ENCODE data around the gene COX4I1. TPM values are rescaled to one million over a fixed set of nuclear protein-coding genes. Genes with fewer than 3 reads are reported as not detected.

COX4I1 gene
- total and polyA plus RNA-seq, 10 of the 15 experiments (the other 5 are each of a cell fraction or from before 2014, with no cell fraction given) = 480 to 1,889 (median 872) TPM

DNA sequence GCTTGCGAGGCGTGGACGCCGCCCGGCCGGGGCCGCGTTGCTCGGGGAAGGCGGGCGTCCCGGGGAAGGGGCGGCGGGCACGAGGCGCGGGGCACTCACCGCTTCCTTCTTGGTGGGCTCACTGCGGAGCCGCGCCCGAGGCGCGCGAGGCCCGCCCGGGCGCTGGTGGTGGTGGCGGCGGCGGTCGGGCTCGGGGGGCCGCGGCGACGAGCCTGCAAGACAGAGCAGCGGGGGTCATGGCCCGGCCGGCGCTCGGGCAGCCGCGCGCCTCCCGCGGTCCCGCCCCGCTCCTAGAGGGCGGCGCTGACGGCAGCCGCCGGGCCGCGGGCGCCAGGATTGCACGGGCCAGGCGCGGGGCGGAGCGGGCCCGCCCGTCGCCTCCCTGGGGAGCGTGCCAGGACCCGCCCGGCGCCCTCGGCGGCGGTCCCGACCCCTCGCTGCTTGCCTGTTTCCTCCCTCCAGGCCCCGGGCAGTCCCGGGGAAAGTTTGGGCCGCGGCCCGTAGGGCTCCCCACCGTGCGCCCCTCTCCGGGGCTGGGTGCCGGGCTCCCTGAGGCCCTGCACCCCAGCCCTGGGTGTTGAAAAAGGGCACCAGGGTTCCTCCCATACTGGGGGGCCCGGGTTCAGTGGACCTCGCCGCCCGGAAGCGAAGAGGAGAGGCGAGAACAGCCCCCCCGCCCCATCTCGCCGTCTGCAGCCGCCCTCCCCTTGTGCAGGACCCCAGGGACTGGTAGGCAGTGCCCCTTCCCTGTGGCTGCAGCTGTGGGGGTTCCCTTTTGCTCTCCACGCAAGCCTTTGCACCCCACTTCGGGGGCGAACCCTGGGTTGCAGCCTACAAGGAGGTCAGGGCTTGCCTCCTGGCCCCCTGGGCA is 48.4 kb upstream of the COX4I1 start, which contains the start of gene C16orf74:
C16orf74 (minus strand) TSS at position 270 of the 871 bp plus-strand sequence. CDS start 15,879 bp downstream, outside the sequence.
- peak within 1 kb of the TSS; percentile 1; the same call in 1 of the 2 replicates for H3K9ac ChIP-seq (ENCODE audit: control insufficient read depth, insufficient read depth, low read length)
- intact Hi-C loops (cut with micrococcal nuclease; ENCODE audit: unreplicated experiment) (no loop called here), in situ Hi-C loops (cut with MboI) (no loop called here)
- ChIA-PET RAD21 (ENCODE audit: unreplicated experiment) (no interaction called here), SMC1A (ENCODE audit: uncharacterized antibody, unreplicated experiment) (no interaction called here), CTCF (no interaction called here), POLR2A (no interaction called here)
- peaks cover 3% of the 10 kb centered on the region; the same call in 1 of the 2 replicates for H4K20me1 ChIP-seq (ENCODE audit: control insufficient read depth, insufficient read depth)
- no peak for TF ChIP-seq HCFC1 (IDR thresholded peaks at IDR 0.05; ENCODE audit: low read length)
- no peak for TF ChIP-seq SREBF1 (IDR thresholded peaks at IDR 0.05; ENCODE audit: low read length)
- peak; percentile 61 for TF ChIP-seq NR2F1 (conservative IDR thresholded peaks at IDR 0.05)
- no peak for TF ChIP-seq ZNF622 (IDR thresholded peaks at IDR 0.05)
- TF ChIP-seq NFXL1 (IDR thresholded peaks at IDR 0.05; ENCODE audit: borderline replicate concordance) = no peak
- no peak for TF ChIP-seq CREB1 (IDR thresholded peaks at IDR 0.05; ENCODE audit: low read depth)
- TF ChIP-seq CBX5 (IDR thresholded peaks at IDR 0.05; ENCODE audit: low read depth) = no peak
- TF ChIP-seq NFIC (IDR thresholded peaks at IDR 0.05; ENCODE audit: low read depth, low read length) = no peak
- TF ChIP-seq DPF2 (IDR thresholded peaks at IDR 0.05) = 0 out of 2 replicates have a peak, but pooled peaks have one; percentile 15
- peak in 1 of 2 experiments; percentile 75; a peak in 1 of 4 replicates for TF ChIP-seq BHLHE40 (IDR thresholded peaks at IDR 0.05; ENCODE audit: borderline replicate concordance in 1 of 2, low read depth in 2 of 2, low read length in 1 of 2)
- TF ChIP-seq, protein P1, sequence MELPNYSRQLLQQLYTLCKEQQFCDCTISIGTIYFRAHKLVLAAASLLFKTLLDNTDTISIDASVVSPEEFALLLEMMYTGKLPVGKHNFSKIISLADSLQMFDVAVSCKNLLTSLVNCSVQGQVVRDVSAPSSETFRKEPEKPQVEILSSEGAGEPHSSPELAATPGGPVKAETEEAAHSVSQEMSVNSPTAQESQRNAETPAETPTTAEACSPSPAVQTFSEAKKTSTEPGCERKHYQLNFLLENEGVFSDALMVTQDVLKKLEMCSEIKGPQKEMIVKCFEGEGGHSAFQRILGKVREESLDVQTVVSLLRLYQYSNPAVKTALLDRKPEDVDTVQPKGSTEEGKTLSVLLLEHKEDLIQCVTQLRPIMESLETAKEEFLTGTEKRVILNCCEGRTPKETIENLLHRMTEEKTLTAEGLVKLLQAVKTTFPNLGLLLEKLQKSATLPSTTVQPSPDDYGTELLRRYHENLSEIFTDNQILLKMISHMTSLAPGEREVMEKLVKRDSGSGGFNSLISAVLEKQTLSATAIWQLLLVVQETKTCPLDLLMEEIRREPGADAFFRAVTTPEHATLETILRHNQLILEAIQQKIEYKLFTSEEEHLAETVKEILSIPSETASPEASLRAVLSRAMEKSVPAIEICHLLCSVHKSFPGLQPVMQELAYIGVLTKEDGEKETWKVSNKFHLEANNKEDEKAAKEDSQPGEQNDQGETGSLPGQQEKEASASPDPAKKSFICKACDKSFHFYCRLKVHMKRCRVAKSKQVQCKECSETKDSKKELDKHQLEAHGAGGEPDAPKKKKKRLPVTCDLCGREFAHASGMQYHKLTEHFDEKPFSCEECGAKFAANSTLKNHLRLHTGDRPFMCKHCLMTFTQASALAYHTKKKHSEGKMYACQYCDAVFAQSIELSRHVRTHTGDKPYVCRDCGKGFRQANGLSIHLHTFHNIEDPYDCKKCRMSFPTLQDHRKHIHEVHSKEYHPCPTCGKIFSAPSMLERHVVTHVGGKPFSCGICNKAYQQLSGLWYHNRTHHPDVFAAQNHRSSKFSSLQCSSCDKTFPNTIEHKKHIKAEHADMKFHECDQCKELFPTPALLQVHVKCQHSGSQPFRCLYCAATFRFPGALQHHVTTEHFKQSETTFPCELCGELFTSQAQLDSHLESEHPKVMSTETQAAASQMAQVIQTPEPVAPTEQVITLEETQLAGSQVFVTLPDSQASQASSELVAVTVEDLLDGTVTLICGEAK (IDR thresholded peaks at IDR 0.05; ENCODE audit: borderline replicate concordance) = no peak
- no peak for TF ChIP-seq SMAD1 (IDR thresholded peaks at IDR 0.05; ENCODE audit: low read depth, partially characterized antibody)
- peak; percentile 20 for TF ChIP-seq MEF2B (IDR thresholded peaks at IDR 0.05; ENCODE audit: partially characterized antibody, poor library complexity, severe bottlenecking)
- peak; percentile 71 for ATAC-seq
- no peaks in the 10 kb centered on the region for H3K36me3 ChIP-seq (ENCODE audit: control insufficient read depth in 2 of 2, insufficient read depth in 2 of 2, low read length in 1 of 2)
- 4% methylated on average over 51 of the region's 96 CpGs for WGBS (ENCODE audit: insufficient coverage, insufficient replicate concordance, low lambda C conversion rate, missing lambda C conversion rate)
- no peaks in the 10 kb centered on the region; a peak in 1 of 4 replicates for H3K27me3 ChIP-seq (replicated peaks in 1 of 2; ENCODE audit: control insufficient read depth in 2 of 2, insufficient read depth in 2 of 2, low read length in 1 of 2)
- H3K79me2 ChIP-seq (ENCODE audit: control insufficient read depth, insufficient read depth, low read length) = no peaks in the 10 kb centered on the region
- peak within 1 kb of the TSS; percentile 93 for H3K4me2 ChIP-seq (ENCODE audit: control insufficient read depth, insufficient read depth)
- peak within 1 kb of the TSS; percentile 73 for H3K4me3 ChIP-seq
- peaks cover 66% of the 10 kb centered on the region for H3K4me1 ChIP-seq (ENCODE audit: control insufficient read depth, insufficient read depth, low read length)
- BruUV-seq (replicated peaks) = no TSS peak
- H2AFZ ChIP-seq (ENCODE audit: control insufficient read depth, low read depth, low read length) = peak within 1 kb of the TSS; percentile 52
- no peak for DNase-seq (ENCODE audit: low read depth, low spot score)
- FAIRE-seq = no peak
- no peaks in the 10 kb centered on the region for H3K9me3 ChIP-seq (replicated peaks; ENCODE audit: control insufficient read depth, insufficient read depth, low read length)
- no peak within 1 kb of the TSS for H3K27ac ChIP-seq (ENCODE audit: control insufficient read depth, insufficient read depth)

Measured in GM12878 (cell line).